Measurements from ENCODE around the gene NPR3.

NPR3 gene

GRCh38 chr5:32707418-32707997 lies 3.6 kb upstream of the NPR3 start:
- Histone ChIP-seq H3K9me2 (ENCODE audit: low read depth, low read length) (no peaks in the 10 kb centered on the region), H3K4me1 (ENCODE audit: insufficient read depth, low read length, severe bottlenecking) (no peaks in the 10 kb centered on the region), H3K79me2 (ENCODE audit: insufficient read depth, low read length) (no peaks in the 10 kb centered on the region), H3F3A (ENCODE audit: insufficient read depth, low read length) (no peaks in the 10 kb centered on the region), H3K4me3 (ENCODE audit: low read depth, low read length, poor library complexity, severe bottlenecking) (no peak overlapping the region), H3K9me3 (ENCODE audit: low read length) (no peaks in the 10 kb centered on the region), H3K27me3 (ENCODE audit: insufficient read depth, low read length) (no peaks in the 10 kb centered on the region), H3K36me3 (ENCODE audit: insufficient read depth, low read length) (no peaks in the 10 kb centered on the region), H3K4me2 (ENCODE audit: low read length) (no peak overlapping the region), H3K9ac (ENCODE audit: low read length) (no peak overlapping the region), H4K20me1 (ENCODE audit: insufficient read depth, low read length) (no peaks in the 10 kb centered on the region), H2AFZ (ENCODE audit: low read length) (no peak overlapping the region), H3K27ac (ENCODE audit: low read depth, low read length, poor library complexity, severe bottlenecking) (no peak overlapping the region)
- TF ChIP-seq CTCF (IDR thresholded peaks at IDR 0.05; ENCODE audit: low read length) (peak; percentile 62), EZH2 (IDR thresholded peaks at IDR 0.05; ENCODE audit: borderline replicate concordance, low read length) (no peak)

GRCh38 chr5:32708949-32709348 lies 2.2 kb upstream of the NPR3 start:
- Histone ChIP-seq H3K9ac (ENCODE audit: low read length) (no peak overlapping the region), H4K20me1 (ENCODE audit: insufficient read depth, low read length) (no peaks in the 10 kb centered on the region), H3K79me2 (ENCODE audit: insufficient read depth, low read length) (no peaks in the 10 kb centered on the region), H3K4me3 (ENCODE audit: low read depth, low read length, poor library complexity, severe bottlenecking) (no peak overlapping the region), H3K36me3 (ENCODE audit: insufficient read depth, low read length) (no peaks in the 10 kb centered on the region), H3K27ac (ENCODE audit: low read depth, low read length, poor library complexity, severe bottlenecking) (no peak overlapping the region), H3K4me1 (ENCODE audit: insufficient read depth, low read length, severe bottlenecking) (no peaks in the 10 kb centered on the region), H3F3A (ENCODE audit: insufficient read depth, low read length) (no peaks in the 10 kb centered on the region), H3K9me2 (ENCODE audit: low read depth, low read length) (no peaks in the 10 kb centered on the region), H3K9me3 (ENCODE audit: low read length) (no peaks in the 10 kb centered on the region), H3K27me3 (ENCODE audit: insufficient read depth, low read length) (no peaks in the 10 kb centered on the region), H2AFZ (ENCODE audit: low read length) (no peak overlapping the region), H3K4me2 (ENCODE audit: low read length) (no peak overlapping the region)
- no peak for TF ChIP-seq CTCF (IDR thresholded peaks at IDR 0.05; ENCODE audit: low read length)
- TF ChIP-seq EZH2 (IDR thresholded peaks at IDR 0.05; ENCODE audit: borderline replicate concordance, low read length): no peak

GRCh38 chr5:32709750-32710549 lies 1.2 kb upstream of the NPR3 start:
- H4K20me1 ChIP-seq (ENCODE audit: insufficient read depth, low read length): no peaks in the 10 kb centered on the region
- no peaks in the 10 kb centered on the region for H3K36me3 ChIP-seq (ENCODE audit: insufficient read depth, low read length)
- TF ChIP-seq EZH2 (IDR thresholded peaks at IDR 0.05; ENCODE audit: borderline replicate concordance, low read length) (no peak), CTCF (IDR thresholded peaks at IDR 0.05; ENCODE audit: low read length) (no peak)
- no peak overlapping the region for H3K4me2 ChIP-seq (ENCODE audit: low read length)
- no peaks in the 10 kb centered on the region for H3K79me2 ChIP-seq (ENCODE audit: insufficient read depth, low read length)
- no peaks in the 10 kb centered on the region for H3K9me3 ChIP-seq (ENCODE audit: low read length)
- H3K4me3 ChIP-seq (ENCODE audit: low read depth, low read length, poor library complexity, severe bottlenecking): no peak overlapping the region
- H3K9me2 ChIP-seq (ENCODE audit: low read depth, low read length): no peaks in the 10 kb centered on the region
- H3K9ac ChIP-seq (ENCODE audit: low read length): no peak overlapping the region
- no peak overlapping the region for H2AFZ ChIP-seq (ENCODE audit: low read length)
- H3K27ac ChIP-seq (ENCODE audit: low read depth, low read length, poor library complexity, severe bottlenecking): no peak overlapping the region
- no peaks in the 10 kb centered on the region for H3F3A ChIP-seq (ENCODE audit: insufficient read depth, low read length)
- no peaks in the 10 kb centered on the region for H3K4me1 ChIP-seq (ENCODE audit: insufficient read depth, low read length, severe bottlenecking)
- H3K27me3 ChIP-seq (ENCODE audit: insufficient read depth, low read length): no peaks in the 10 kb centered on the region

All from OCI-LY1 (cell line).